HG03558 (cell line): ENCODE measurements around the gene FOXD1.
"Not testable (repeated sequence)": the region's sequence is repeated elsewhere in the genome, so short reads cannot be mapped to it uniquely, and the experiment has no call there.

ENCODE experiments used
- ATAC-seq: cut with Tn5 transposase; IDR thresholded peaks from one replicate; pipeline ENCODE4 v1.9.1; 2021; ENCODE audit warnings: moderate number of reproducible peaks; ENCODE audit not compliant: unreplicated experiment; ENCODE audit errors: extremely low read depth

Gene FOXD1

DNA sequence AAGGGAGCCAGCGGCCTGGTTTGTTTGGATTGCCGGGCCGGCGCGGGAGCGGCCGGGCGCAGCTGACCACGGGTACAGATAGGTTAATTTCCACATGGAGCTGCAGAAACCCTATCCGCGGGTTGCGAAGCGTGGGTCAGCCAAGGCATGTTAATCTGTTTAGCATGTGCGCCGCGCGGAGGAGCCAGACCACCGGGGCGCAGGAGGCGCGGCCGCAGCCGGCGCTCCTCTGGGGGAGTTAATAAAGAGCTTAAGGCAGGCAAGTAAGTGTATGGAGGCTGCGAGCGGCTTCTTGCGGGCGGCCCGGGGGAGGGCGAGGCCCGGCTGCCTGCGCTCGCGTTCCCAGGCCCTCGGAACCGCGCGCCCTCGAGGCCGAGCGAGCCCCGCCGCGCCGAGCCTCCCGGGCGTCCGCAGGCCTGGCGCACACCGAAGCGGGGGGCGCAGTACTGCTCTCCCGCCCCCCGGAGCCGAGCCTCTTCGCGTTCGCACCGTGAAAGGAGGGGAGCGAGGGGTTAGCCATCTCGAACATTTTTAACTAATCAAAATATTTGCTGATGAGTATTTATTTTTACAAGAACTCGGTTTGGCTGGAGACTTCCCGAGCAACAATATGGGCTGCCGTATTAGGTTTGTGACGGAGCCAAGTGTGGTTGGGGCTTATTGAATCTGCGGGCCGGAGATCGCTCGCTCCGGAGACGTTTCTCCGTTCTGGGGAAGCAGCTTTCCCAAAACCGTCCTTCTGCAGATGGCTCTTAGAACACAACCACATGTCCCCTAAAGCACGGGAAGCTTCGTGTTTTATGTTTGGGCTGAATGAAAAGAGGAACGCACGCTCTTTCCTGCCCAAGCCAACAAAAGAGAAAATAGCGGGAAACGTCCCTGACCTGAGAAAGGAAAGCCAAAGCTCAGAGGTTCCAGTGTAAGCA lies 28.8 kb downstream of the FOXD1 start:
- ATAC-seq = no peak

DNA sequence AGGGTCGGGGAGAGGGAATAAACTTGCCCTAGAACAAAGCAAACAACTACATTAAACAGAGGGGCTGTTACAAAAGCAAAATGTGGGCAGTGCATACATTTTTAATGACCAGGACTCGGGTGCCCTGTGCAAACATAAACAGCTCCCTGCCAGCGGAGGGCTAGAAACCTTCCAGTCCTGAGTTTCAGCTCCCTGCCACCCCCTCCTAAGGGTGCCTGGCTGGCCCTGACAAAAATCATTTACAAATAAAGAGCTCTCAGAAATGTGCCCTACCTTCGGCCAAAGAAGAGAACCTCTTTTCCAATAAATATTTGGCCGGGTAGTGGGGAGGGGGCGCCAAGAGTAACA lies 29.5 kb downstream of the FOXD1 start:
- ATAC-seq = no peak

DNA sequence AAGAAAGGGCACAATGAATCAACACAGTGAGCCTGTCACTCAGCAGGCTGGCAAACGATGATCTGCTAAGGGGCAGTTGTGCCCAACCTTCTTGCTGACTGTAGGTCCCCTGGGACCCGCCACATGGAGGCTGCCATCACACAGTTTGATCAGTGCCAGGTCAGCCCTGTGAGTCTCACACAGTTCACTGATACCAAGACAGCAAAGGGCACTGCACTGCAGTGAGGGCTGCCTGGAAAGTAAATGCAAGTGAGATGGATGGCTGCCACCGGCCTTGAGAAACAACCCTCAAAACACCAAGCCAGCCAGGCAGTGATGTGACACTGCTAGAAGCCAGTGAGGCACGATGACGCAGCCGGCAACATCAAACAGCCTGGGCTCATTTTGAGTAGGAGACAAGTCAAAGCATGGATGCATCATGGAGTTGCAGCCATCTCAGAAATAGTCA lies 30.3 kb downstream of the FOXD1 start:
- ATAC-seq = no peak

DNA sequence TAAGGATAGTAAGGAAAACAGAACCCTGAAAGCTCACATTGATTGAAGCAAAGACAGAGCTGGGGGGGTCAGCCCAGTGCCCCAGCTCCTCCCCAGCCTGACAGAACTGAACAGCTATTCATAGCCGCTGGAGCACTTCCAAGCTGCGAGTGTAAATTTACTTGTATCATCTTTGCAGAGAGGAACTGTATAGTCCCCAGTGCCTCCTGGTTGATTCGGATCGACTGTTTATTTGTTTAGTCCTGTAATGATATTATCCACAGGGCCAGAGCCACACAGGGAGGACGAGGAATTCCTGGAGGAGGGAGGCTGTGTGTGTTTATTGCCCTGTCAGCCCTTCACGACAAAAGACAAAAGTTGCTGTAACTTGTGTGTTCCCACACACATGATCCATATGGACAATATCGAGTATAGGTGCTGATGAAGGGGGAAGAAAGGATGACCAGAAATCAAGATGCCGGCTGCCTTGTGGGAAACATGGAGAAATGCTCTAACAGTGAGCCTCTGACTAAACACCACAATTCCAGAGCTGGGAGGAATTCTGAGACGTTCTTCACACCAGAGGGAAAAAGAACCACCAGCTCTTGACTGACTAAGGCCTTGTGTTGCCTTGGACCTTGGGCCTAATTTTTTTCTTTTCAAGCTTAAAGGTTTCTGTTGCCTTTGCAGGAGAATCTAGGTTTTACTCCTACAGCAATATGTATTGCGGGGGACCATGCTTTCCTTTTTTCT lies 31.1 kb downstream of the FOXD1 start:
- no peak for ATAC-seq

DNA sequence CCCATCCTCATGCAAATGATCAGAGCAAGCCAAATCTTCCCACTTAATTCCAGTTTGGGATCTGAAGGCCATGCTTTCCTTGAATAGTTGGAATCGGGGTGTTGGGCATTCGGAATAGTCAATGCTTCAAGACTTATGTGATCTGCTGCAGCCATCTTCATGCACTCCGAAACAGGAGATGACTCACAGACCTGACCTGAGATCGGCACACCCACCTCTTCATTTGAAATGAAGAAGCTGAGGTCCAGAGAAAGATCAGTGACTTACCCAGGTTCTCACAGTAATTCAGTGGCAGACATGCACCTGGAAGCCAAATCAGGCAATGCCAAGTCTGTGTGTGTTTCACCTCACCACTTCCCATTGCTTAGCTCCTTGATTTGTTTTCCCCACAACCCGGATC lies 33.0 kb downstream of the FOXD1 start:
- no peak for ATAC-seq

DNA sequence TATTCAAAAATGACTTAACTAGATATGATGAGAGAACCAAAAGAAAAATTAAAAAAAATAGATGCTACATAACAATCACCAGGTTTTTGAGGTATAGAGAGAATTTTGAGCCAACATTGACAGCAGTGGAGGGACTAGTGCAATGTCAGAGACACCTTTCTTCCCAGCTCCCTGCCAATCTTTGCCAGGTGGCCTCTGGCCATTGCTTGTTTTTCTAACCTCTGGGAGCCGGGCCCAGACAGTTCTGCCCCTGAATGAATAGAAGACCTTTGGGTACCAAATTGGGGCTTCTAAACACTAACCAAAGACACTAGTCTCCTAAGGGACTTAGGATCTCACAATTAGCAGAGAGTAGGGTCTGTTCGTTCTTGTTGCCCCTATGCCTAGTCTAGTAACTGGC lies 33.4 kb downstream of the FOXD1 start:
- ATAC-seq = no peak

DNA sequence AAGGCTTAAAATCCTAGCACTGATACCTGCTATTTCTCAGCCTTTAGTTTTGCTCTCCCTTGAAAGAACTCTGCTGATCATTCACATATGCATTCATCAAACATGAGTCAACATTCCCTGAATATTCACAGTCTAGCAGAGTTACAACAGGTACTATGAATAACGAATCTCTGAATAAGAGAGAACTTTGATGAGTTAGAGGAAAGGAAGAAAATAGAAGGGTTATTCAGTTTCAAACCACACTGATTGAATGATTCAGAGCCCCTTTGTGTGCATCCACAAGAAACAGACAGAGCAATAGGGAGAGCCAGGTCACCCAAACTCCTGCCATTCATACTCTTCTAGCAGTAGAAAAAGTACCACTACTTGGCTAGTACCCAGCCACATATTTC lies 36.0 kb downstream of the FOXD1 start:
- no peak for ATAC-seq

DNA sequence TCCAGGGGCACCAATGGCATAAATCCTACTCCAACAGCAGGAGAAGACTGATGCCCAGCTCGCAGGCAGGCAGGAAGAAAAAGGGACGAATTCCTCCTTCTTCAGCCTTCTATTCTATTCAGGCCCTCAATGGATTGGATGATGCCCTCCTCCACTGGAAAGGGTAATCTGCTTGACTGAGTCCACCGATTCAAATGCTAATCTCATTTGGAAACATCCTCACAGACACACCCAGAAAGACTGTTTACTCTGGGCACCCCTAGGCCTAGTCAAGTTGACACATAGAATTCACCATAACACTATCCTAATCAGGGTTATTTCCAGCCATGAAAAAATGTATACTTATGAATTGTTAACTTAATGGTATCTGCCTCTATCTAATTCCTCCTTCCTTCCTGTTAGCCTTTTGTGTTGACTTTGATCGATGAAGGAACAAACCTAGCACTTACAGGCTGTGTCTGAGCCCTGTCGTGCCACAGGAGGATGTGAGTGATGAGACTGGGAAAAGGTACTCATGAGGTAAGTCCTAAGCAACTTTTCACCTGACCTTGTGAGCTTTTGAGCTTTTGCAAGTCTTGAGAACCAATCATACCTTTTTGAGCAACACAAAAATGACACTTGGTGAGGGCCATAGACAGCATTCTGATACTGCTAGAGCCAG lies 36.5 kb downstream of the FOXD1 start:
- no peak for ATAC-seq

DNA sequence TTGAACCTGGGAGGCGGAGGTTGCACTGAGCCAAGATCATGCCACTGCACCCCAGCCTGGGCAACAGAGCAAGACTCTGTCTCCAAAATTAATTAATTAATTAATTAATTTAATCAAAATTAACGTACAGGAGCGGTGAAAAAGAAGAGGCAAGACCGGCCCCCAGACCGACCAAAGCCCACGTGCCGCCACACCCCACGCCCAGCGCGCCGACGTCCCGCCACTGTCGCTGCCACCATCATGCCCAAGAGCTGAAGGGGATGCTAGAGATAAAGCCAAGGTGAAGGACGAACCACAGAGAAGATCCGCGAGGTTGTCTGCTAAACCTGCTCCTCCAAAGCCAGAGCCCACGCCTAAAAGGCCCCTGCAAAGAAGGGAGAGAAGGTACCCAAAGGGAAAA lies 38.6 kb downstream of the FOXD1 start:
- ATAC-seq = not testable (repeated sequence)

DNA sequence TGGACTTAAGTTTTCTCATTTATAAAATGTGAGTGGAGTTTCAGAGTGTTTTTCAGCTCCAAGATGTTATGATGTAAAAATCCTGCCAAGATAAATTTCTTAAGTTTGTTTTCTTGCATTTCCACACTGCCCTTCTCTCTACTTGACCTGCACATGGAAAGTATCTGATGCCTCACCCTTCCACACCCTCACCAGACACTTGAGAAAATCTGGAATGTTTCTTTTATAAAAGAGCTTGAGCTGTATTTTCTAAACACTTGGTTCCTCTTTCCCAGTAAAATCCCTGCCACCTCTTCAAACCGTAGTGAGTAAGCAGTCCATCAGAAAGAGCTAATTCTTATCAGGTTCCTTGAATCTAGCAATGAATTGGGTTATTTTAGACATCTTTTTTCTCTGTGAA lies 42.9 kb downstream of the FOXD1 start:
- no peak for ATAC-seq

DNA sequence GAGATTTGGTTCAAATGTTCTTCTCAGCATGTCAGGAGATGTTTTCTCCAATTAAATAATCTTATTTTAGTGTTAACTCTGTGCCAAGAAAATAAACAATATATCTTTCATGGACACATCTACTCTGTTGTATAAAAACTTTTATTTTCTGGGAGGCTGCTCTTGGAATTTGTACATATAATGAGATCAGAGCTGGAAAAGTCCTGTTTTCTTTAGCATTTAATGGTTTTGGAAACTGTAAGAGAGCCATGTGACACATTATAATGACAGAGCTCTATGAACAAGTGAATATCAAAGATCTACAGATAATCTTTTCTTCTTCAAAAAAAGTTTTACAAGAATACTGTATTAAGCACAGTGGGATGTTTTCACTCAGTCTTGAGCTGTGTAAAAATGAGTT lies 48.8 kb downstream of the FOXD1 start:
- no peak for ATAC-seq
